SK-N-SH (cell line): Measurements from ENCODE around the gene SPAG5. TPM values are rescaled to one million over a fixed set of nuclear protein-coding genes. Genes with fewer than 3 reads are reported as not detected.

Experiments
- CTCF ChIA-PET: fragments of 300-600, 350-600 bp; formaldehyde crosslinking; extraction: SDS; loops from one replicate; lab custom pipeline; 2021; lab: Yijun Ruan, JAX
- POLR2A ChIA-PET: fragments of 350-600 bp; sonication (Branson Sonifier 250); formaldehyde crosslinking; extraction: SDS; loops from one replicate; lab custom pipeline; 2020; ENCODE audit warnings: antibody characterized with exemption, inconsistent platforms; lab: Yijun Ruan, JAX
- DNase-seq: peaks from one replicate; pipeline ENCODE4 v3.0.0; 2012
- H2AFZ ChIP-seq: fragments of 200-600 bp; sonication (generic); 2 replicates; pipeline ENCODE4 v1.8.1; 2016; ENCODE audit warnings: antibody characterized with exemption, mild to moderate bottlenecking, low read depth
- H3F3A ChIP-seq: fragments of 200-600 bp; sonication (generic); replicated peaks from 2 replicates; pipeline ENCODE3; 2016; ENCODE audit warnings: antibody characterized with exemption, mild to moderate bottlenecking; ENCODE audit not compliant: insufficient read depth
- H3K27ac ChIP-seq, 2 experiments: fragments of 200-500 bp in 1 of 2; fragments of 200-600 bp in 1 of 2; sonication (Bioruptor generic) in 1 of 2; sonication (generic), shearing (Covaris generic) in 1 of 2; 2 replicates each; pipeline versions ENCODE4 v1.5.1 to v1.6.1; 2014 to 2016; ENCODE audit warnings: low read depth in 2 of 2, inconsistent platforms in 1 of 2, low read length in 1 of 2, mild to moderate bottlenecking in 1 of 2, mixed read lengths in 1 of 2
- H3K27me3 ChIP-seq: fragments of 200-600 bp; sonication (generic), shearing (Covaris generic); 2 replicates; pipeline ENCODE4 v1.6.1; 2016; ENCODE audit warnings: mixed run types; ENCODE audit not compliant: insufficient read depth
- H3K36me3 ChIP-seq, 2 experiments: fragments of 200-500 bp in 1 of 2; fragments of 200-600 bp in 1 of 2; sonication (Bioruptor generic) in 1 of 2; sonication (generic) in 1 of 2; replicated peaks in 1 of 2; 2 replicates each; pipeline versions ENCODE3 to v1.5.1; 2014 to 2016; ENCODE audit warnings: low read length in 1 of 2, mild to moderate bottlenecking in 1 of 2; ENCODE audit not compliant: insufficient read depth in 2 of 2, control insufficient read depth in 1 of 2
- H3K4me1 ChIP-seq, 2 experiments: fragments of 200-500 bp in 1 of 2; fragments of 200-600 bp in 1 of 2; sonication (Bioruptor generic) in 1 of 2; sonication (generic), shearing (Covaris generic) in 1 of 2; 2 replicates each; pipeline versions ENCODE4 v1.5.1 to v1.6.1; 2014 to 2016; ENCODE audit warnings: low read depth in 1 of 2, low read length in 1 of 2, mixed run types in 1 of 2; ENCODE audit not compliant: insufficient read depth in 2 of 2, control insufficient read depth in 1 of 2
- H3K4me2 ChIP-seq: fragments of 200-600 bp; sonication (generic), shearing (Covaris generic); 2 replicates; pipeline ENCODE4 v1.6.1; 2017; ENCODE audit warnings: mixed run types
- H3K4me3 ChIP-seq, 2 experiments: fragments of 200-500 bp in 1 of 2; fragments of 200-600 bp in 1 of 2; sonication (Bioruptor generic) in 1 of 2; sonication (generic), shearing (Covaris generic) in 1 of 2; 2 replicates each; pipeline versions ENCODE4 v1.5.1 to v1.8.1; 2014 to 2016; ENCODE audit warnings: low read depth in 2 of 2, inconsistent platforms in 1 of 2, low read length in 1 of 2, mild to moderate bottlenecking in 1 of 2, mixed read lengths in 1 of 2, moderate library complexity in 1 of 2
- H3K79me2 ChIP-seq: fragments of 200-600 bp; sonication (generic); 2 replicates; pipeline ENCODE4 v1.8.1; 2017; ENCODE audit warnings: mild to moderate bottlenecking; ENCODE audit not compliant: insufficient read depth
- H3K9ac ChIP-seq: fragments of 200-600 bp; sonication (generic); 2 replicates; pipeline ENCODE4 v1.6.1; 2017; ENCODE audit warnings: mixed run types
- H3K9me2 ChIP-seq: fragments of 200-600 bp; sonication (generic); 2 replicates; pipeline ENCODE4 v1.6.1; 2017; ENCODE audit warnings: mixed run types
- H3K9me3 ChIP-seq: fragments of 200-600 bp; sonication (generic); 2 replicates; pipeline ENCODE4 v1.6.1; 2017; ENCODE audit warnings: mixed run types, mild to moderate bottlenecking, moderate library complexity
- H4K20me1 ChIP-seq: fragments of 200-600 bp; sonication (generic); 2 replicates; pipeline ENCODE4 v1.6.1; 2017; ENCODE audit warnings: mild to moderate bottlenecking, mixed run types; ENCODE audit not compliant: insufficient read depth
- EP300 ChIP-seq, 2 experiments: IDR thresholded peaks; 2 replicates each; pipeline versions ENCODE4 v1.4.0 to v1.6.1; 2012; ENCODE audit warnings: borderline replicate concordance in 1 of 2, low read depth in 1 of 2, low read length in 1 of 2
- EZH2phosphoT487 ChIP-seq: fragments of 200-600 bp; sonication (generic); IDR thresholded peaks from 2 replicates; pipeline ENCODE4 v1.6.1; 2017; ENCODE audit warnings: low read depth, mixed run types, mild to moderate bottlenecking, antibody characterized with exemption, moderate library complexity, borderline replicate concordance
- FOSL2 ChIP-seq: IDR thresholded peaks from 2 replicates; pipeline ENCODE4 v1.4.0; 2012; ENCODE audit warnings: low read depth, mild to moderate bottlenecking, moderate library complexity, borderline replicate concordance
- FOXM1 ChIP-seq: IDR thresholded peaks from 2 replicates; pipeline ENCODE4 v1.4.0; 2012; ENCODE audit warnings: low read depth, mild to moderate bottlenecking
- GATA2 ChIP-seq: sonication (generic); formaldehyde crosslinking; IDR thresholded peaks from 2 replicates; pipeline ENCODE4 v1.5.0; 2020; ENCODE audit warnings: mild to moderate bottlenecking, missing genetic modification reagents
- MEF2A ChIP-seq: IDR thresholded peaks from 2 replicates; pipeline ENCODE4 v1.4.0; 2012; ENCODE audit warnings: low read depth, borderline replicate concordance
- MXI1 ChIP-seq: IDR thresholded peaks from 2 replicates; pipeline ENCODE4 v1.6.1; 2012; ENCODE audit warnings: mild to moderate bottlenecking, low read depth, low read length, improper control_type of control experiment
- NFIC ChIP-seq: IDR thresholded peaks from 2 replicates; pipeline ENCODE4 v1.4.0; 2012; ENCODE audit warnings: borderline replicate concordance
- NRF1 ChIP-seq: IDR thresholded peaks from 2 replicates; pipeline ENCODE4 v1.6.1; 2012; ENCODE audit warnings: low read depth, mild to moderate bottlenecking, low read length
- RAD21 ChIP-seq: IDR thresholded peaks from 2 replicates; pipeline ENCODE4 v1.6.1; 2012; ENCODE audit warnings: mild to moderate bottlenecking, low read length
- RFX5 ChIP-seq: IDR thresholded peaks from 2 replicates; pipeline ENCODE4 v1.6.1; 2012; ENCODE audit warnings: mild to moderate bottlenecking, improper control_type of control experiment, low read length
- SMC3 ChIP-seq: IDR thresholded peaks from 2 replicates; pipeline ENCODE4 v1.6.1; 2012; ENCODE audit warnings: low read depth, low read length, improper control_type of control experiment
- TEAD4 ChIP-seq: IDR thresholded peaks from 2 replicates; pipeline ENCODE4 v1.4.0; 2012; ENCODE audit warnings: mild to moderate bottlenecking, borderline replicate concordance; ENCODE audit not compliant: insufficient read depth
- WGBS: methylation state at CpG from one replicate; pipeline ENCODE4 v1.1.6; 2017; ENCODE audit warnings: low lambda C conversion rate; 5-methylcytosine and 5-hydroxymethylcytosine counted together
- polyA plus RNA-seq, 3 experiments: library from polyadenylated mRNA; depleted of rRNA; stranded (reverse); fragments of >200 nt; gene quantifications; 2 replicates each; pipeline ENCODE4 v1.2.3, GENCODE V29; 2012
- TF ChIP-seq, protein P1 (sequence below): fragments of 200-600 bp; sonication (generic); IDR thresholded peaks from 2 replicates; pipeline ENCODE4 v1.6.1; 2017; ENCODE audit warnings: antibody characterized with exemption, mild to moderate bottlenecking, moderate library complexity
- TF ChIP-seq, protein P2 (sequence below): IDR thresholded peaks from 2 replicates; pipeline ENCODE4 v1.4.0; 2012; ENCODE audit warnings: low read depth, borderline replicate concordance
- TF ChIP-seq, protein P3 (sequence below): IDR thresholded peaks from 2 replicates; pipeline ENCODE4 v1.6.1; 2012; ENCODE audit warnings: mild to moderate bottlenecking, low read depth, low read length, moderate library complexity

The SPAG5 gene
- polyA plus RNA-seq, 1 of the 3 experiments (the other 2 are of a cell fraction), result 36.5 TPM

DNA sequence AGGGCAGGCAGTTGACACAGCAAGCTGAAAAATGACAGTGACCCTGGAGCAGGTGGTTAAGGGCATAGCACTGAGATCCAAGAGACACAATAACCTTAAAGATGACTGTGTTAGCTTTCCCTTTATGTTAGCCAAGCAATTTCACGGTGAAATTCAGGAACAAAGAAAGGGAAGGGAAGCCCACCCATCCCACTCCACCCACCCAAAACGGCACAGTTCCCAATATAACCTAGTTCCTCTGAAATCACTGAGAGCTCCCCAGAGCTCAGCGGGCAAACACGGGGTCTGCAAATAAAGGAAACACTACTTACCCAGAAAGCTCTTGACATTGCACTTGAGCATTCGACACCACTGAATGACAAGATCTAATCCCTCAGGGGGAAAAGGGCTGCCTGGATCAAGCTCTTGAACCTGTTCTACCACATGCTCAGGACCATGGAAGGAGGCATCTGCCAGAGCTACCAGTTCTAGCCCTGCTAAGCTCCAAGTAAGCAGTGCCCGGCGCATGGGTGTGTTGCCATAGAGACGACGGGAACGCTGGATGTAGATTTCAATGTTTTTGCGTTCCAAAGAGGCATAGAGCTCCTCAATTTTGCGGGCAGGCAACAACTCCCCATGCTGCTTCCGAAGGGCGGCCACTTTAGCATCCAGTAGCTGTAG, 35.5 kb upstream of the SPAG5 start:
- H3K27me3 ChIP-seq, result no peaks in the 10 kb centered on the region
- 96% methylated on average over 12 of the region's 14 CpGs for WGBS
- no peak overlapping the region for H2AFZ ChIP-seq
- H3K9me2 ChIP-seq, result no peaks in the 10 kb centered on the region
- POLR2A ChIA-PET, result interaction anchor here (1.8 kb wide), 1 partner anchor 10 kb away, joined by 7 read pairs; the partner anchor contains the start of gene BLTP2
- H3K9ac ChIP-seq, result no peak overlapping the region
- DNase-seq, result no peak
- no peaks in the 10 kb centered on the region for H3K4me1 ChIP-seq
- peaks cover 33% of the 10 kb centered on the region for H3K79me2 ChIP-seq
- TF ChIP-seq FOXM1, result no peak
- no peak for TF ChIP-seq GATA2 (CRISPR knock-in tag)
- TF ChIP-seq TEAD4, result no peak
- TF ChIP-seq RFX5, result no peak
- TF ChIP-seq EP300 (IDR thresholded peaks at IDR 0.05; ENCODE audit: borderline replicate concordance in 1 of 2, low read depth in 1 of 2, low read length in 1 of 2), result no peak
- TF ChIP-seq, protein P1, sequence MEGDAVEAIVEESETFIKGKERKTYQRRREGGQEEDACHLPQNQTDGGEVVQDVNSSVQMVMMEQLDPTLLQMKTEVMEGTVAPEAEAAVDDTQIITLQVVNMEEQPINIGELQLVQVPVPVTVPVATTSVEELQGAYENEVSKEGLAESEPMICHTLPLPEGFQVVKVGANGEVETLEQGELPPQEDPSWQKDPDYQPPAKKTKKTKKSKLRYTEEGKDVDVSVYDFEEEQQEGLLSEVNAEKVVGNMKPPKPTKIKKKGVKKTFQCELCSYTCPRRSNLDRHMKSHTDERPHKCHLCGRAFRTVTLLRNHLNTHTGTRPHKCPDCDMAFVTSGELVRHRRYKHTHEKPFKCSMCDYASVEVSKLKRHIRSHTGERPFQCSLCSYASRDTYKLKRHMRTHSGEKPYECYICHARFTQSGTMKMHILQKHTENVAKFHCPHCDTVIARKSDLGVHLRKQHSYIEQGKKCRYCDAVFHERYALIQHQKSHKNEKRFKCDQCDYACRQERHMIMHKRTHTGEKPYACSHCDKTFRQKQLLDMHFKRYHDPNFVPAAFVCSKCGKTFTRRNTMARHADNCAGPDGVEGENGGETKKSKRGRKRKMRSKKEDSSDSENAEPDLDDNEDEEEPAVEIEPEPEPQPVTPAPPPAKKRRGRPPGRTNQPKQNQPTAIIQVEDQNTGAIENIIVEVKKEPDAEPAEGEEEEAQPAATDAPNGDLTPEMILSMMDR, result no peak
- no peak for TF ChIP-seq NFIC
- TF ChIP-seq MEF2A, result no peak
- TF ChIP-seq, protein P2, sequence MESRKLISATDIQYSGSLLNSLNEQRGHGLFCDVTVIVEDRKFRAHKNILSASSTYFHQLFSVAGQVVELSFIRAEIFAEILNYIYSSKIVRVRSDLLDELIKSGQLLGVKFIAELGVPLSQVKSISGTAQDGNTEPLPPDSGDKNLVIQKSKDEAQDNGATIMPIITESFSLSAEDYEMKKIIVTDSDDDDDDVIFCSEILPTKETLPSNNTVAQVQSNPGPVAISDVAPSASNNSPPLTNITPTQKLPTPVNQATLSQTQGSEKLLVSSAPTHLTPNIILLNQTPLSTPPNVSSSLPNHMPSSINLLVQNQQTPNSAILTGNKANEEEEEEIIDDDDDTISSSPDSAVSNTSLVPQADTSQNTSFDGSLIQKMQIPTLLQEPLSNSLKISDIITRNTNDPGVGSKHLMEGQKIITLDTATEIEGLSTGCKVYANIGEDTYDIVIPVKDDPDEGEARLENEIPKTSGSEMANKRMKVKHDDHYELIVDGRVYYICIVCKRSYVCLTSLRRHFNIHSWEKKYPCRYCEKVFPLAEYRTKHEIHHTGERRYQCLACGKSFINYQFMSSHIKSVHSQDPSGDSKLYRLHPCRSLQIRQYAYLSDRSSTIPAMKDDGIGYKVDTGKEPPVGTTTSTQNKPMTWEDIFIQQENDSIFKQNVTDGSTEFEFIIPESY, result no peak
- TF ChIP-seq EZH2phosphoT487, result no peak
- TF ChIP-seq FOSL2, result no peak
- TF ChIP-seq RAD21, result no peak
- peaks cover 13% of the 10 kb centered on the region for H4K20me1 ChIP-seq
- CTCF ChIA-PET, result interaction anchor here (0.6 to 5.5 kb wide), 7 partner anchors 10 to 140 kb away, joined by 3 to 43 read pairs (median 4); partner anchors contain the start of gene BLTP2
- H3K4me2 ChIP-seq, result no peak overlapping the region
- H3K4me3 ChIP-seq, result no peak overlapping the region
- H3K27ac ChIP-seq, result no peak overlapping the region
- H3K9me3 ChIP-seq, result no peaks in the 10 kb centered on the region
- peaks cover 83 to 90% of the 10 kb centered on the region in 2 experiments for H3K36me3 ChIP-seq
- H3F3A ChIP-seq, result no peaks in the 10 kb centered on the region

DNA sequence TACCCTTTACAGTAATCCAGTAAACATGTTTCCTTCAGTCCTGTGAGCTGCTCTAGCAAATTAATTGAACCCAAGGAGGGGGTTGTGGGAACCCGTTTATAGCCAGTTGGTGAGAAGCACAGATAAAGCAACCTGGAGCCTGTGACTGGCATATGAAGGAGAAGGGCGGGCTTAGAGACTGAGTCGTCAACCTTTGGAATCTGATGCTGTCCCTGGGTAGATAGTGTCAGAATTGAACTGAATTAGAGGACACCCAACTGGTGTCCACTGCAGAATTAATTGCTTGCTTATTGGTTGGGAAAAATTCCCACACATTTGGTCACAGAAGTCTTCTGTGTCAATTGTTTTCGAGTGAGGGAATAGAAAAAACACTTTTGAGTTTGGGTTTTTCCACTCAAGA, 28.0 kb upstream of the SPAG5 start:
- ChIA-PET CTCF (interaction anchor here (1.0 to 4.0 kb wide), 3 partner anchors 14 to 17 kb away, joined by 3 to 16 read pairs (median 5); no protein-coding TSS in a partner anchor), POLR2A (no interaction called here)
- H3K4me2 ChIP-seq, result no peak overlapping the region
- DNase-seq, result no peak
- no peak overlapping the region for H3K9ac ChIP-seq
- no peak overlapping the region for H2AFZ ChIP-seq
- H3K9me2 ChIP-seq, result no peaks in the 10 kb centered on the region
- no peaks in the 10 kb centered on the region for H3K9me3 ChIP-seq
- H3K36me3 ChIP-seq, result peaks cover 63 to 69% of the 10 kb centered on the region in 2 experiments
- H4K20me1 ChIP-seq, result no peaks in the 10 kb centered on the region
- peaks cover 3% of the 10 kb centered on the region for H3F3A ChIP-seq
- no peaks in the 10 kb centered on the region for H3K27me3 ChIP-seq
- no peak overlapping the region for H3K27ac ChIP-seq
- 97% methylated on average over 4 of the region's 4 CpGs for WGBS
- H3K79me2 ChIP-seq, result no peaks in the 10 kb centered on the region; the same call in 1 of the 2 replicates
- no peaks in the 10 kb centered on the region for H3K4me1 ChIP-seq
- no peak overlapping the region for H3K4me3 ChIP-seq
- TF ChIP-seq NRF1 (no peak), MXI1 (no peak), MEF2A (no peak), SMC3 (no peak)
- TF ChIP-seq, protein P2, result no peak
- TF ChIP-seq, protein P3, sequence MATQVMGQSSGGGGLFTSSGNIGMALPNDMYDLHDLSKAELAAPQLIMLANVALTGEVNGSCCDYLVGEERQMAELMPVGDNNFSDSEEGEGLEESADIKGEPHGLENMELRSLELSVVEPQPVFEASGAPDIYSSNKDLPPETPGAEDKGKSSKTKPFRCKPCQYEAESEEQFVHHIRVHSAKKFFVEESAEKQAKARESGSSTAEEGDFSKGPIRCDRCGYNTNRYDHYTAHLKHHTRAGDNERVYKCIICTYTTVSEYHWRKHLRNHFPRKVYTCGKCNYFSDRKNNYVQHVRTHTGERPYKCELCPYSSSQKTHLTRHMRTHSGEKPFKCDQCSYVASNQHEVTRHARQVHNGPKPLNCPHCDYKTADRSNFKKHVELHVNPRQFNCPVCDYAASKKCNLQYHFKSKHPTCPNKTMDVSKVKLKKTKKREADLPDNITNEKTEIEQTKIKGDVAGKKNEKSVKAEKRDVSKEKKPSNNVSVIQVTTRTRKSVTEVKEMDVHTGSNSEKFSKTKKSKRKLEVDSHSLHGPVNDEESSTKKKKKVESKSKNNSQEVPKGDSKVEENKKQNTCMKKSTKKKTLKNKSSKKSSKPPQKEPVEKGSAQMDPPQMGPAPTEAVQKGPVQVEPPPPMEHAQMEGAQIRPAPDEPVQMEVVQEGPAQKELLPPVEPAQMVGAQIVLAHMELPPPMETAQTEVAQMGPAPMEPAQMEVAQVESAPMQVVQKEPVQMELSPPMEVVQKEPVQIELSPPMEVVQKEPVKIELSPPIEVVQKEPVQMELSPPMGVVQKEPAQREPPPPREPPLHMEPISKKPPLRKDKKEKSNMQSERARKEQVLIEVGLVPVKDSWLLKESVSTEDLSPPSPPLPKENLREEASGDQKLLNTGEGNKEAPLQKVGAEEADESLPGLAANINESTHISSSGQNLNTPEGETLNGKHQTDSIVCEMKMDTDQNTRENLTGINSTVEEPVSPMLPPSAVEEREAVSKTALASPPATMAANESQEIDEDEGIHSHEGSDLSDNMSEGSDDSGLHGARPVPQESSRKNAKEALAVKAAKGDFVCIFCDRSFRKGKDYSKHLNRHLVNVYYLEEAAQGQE, result no peak
